Endometrial microvascular endothelial cells (primary cell): ENCODE results near the gene NOP10. TPM values are rescaled to one million over a fixed set of nuclear protein-coding genes. Genes with fewer than 3 reads are reported as not detected.

Source experiments
- total RNA-seq: library from RNA; depleted of rRNA; stranded (reverse); fragments of >200 nt; gene quantifications from one replicate; pipeline ENCODE4 v1.2.3, GENCODE V29; 2015; ENCODE audit errors: inconsistent ontology term

The NOP10 gene
- total RNA-seq, 1 donor from 2014 or later: 462 TPM

Other genes with a start within 250 kb of the NOP10 start
- gene EMC7, start 241.3 kb downstream of the NOP10 start, total RNA-seq: 56.6 TPM
- gene PGBD4, start 241.1 kb downstream of the NOP10 start, total RNA-seq: 0.65 TPM
- gene KATNBL1, start 133.0 kb downstream of the NOP10 start, total RNA-seq: 39.6 TPM
- 295 TPM for gene EMC4, start 118.1 kb downstream of the NOP10 start, total RNA-seq
- gene SLC12A6, start 5.4 kb downstream of the NOP10 start, total RNA-seq: 19.1 TPM
- not detected for gene NUTM1, start 179 bp upstream of the NOP10 start, total RNA-seq
- gene LPCAT4, start 24.1 kb upstream of the NOP10 start, total RNA-seq: 15.0 TPM
- 4.6 TPM for gene GOLGA8A, start 94.7 kb upstream of the NOP10 start, total RNA-seq
- gene GOLGA8B, start 240.5 kb upstream of the NOP10 start, total RNA-seq: 17.6 TPM